ENCODE measurements around the gene NDEL1. TPM values are rescaled to one million over a fixed set of nuclear protein-coding genes. Genes with fewer than 3 reads are reported as not detected.

NDEL1 gene
- total and polyA plus RNA-seq, 9 of the 15 experiments (the other 6 are each of a cell fraction or from before 2014, with no cell fraction given) = 0.86 to 30.5 (median 22.7) TPM

GRCh38 chr17:8421571-8421970 lies 14.1 kb upstream of the NDEL1 start:
- FAIRE-seq = no peak
- CTCF ChIA-PET (ENCODE audit: low intra/inter-chr PET ratio) = no interaction called here
- no peak for TF ChIP-seq CLOCK (CRISPR knock-in tag; IDR thresholded peaks at IDR 0.05; ENCODE audit: borderline replicate concordance)
- no peak for TF ChIP-seq ZKSCAN8 (CRISPR knock-in tag; IDR thresholded peaks at IDR 0.05)
- TF ChIP-seq BCOR (IDR thresholded peaks at IDR 0.05) = 0 out of 2 replicates have a peak, but pooled peaks have one; percentile 26
- peak; percentile 91 for TF ChIP-seq MAFK (IDR thresholded peaks at IDR 0.05; ENCODE audit: low read length)
- no peak for TF ChIP-seq CHD7 (IDR thresholded peaks at IDR 0.05; ENCODE audit: low read depth, low read length)
- no peak for TF ChIP-seq NFIC (IDR thresholded peaks at IDR 0.05)
- no peak for TF ChIP-seq ATF2 (CRISPR knock-in tag; IDR thresholded peaks at IDR 0.05)

More at GRCh38 chr17:8421571-8421970, 14.1 kb upstream of the NDEL1 start:
- no peaks in the 10 kb centered on the region for H3K36me3 ChIP-seq (ENCODE audit: control insufficient read depth, insufficient read depth, low read length)
- no peaks in the 10 kb centered on the region for H3K79me2 ChIP-seq (ENCODE audit: control insufficient read depth, insufficient read depth, low read length)
- ATAC-seq (no peak), DNase-seq (ENCODE audit: extremely low read depth in 1 of 4, low spot score in 3 of 4) (no peak)
- POLR2A ChIA-PET = interaction anchor here (0.7 to 1.8 kb wide), 3 partner anchors 9 to 118 kb away, joined by 3 to 12 read pairs (median 4); no protein-coding TSS in a partner anchor
- BruUV-seq (replicated peaks) = no TSS peak
- no peak overlapping the region for H3K9ac ChIP-seq (ENCODE audit: insufficient read depth in 1 of 2, low read depth in 2 of 2, low read length in 2 of 2)
- H4K20me1 ChIP-seq (replicated peaks; ENCODE audit: control insufficient read depth, insufficient read depth, low read length) = no peaks in the 10 kb centered on the region
- no peak overlapping the region for H3K4me3 ChIP-seq
- H3K27me3 ChIP-seq (ENCODE audit: control insufficient read depth in 2 of 2, insufficient read depth in 2 of 2, low read length in 2 of 2) = no peaks in the 10 kb centered on the region
- H3K9me1 ChIP-seq (ENCODE audit: control insufficient read depth, insufficient read depth, low read length) = no peaks in the 10 kb centered on the region
- in situ Hi-C loops (cut with MboI) = no loop called here
- no peak overlapping the region for H2AFZ ChIP-seq (ENCODE audit: low read depth, low read length)
- no peak overlapping the region for H3K4me2 ChIP-seq (ENCODE audit: insufficient read depth, low read length)
- peaks cover 0 to 25% of the 10 kb centered on the region in 2 experiments; a peak in 3 of 5 replicates for H3K4me1 ChIP-seq (replicated peaks in 1 of 2; ENCODE audit: control insufficient read depth in 2 of 2, insufficient read depth in 2 of 2, low read length in 2 of 2)
- H3K27ac ChIP-seq (ENCODE audit: extremely low read depth, low read depth, low read length) = no peak overlapping the region; the same call in 2 of the 3 replicates
- intact Hi-C loops (cut with micrococcal nuclease) = no loop called here
- WGBS (ENCODE audit: insufficient coverage, low coverage, missing lambda C conversion rate) = 40% methylated on average over 3 of the region's 3 CpGs
- no peaks in the 10 kb centered on the region for H3K9me3 ChIP-seq (replicated peaks; ENCODE audit: control insufficient read depth, insufficient read depth, low read depth, low read length)

Data from K562 (cell line).